Prostate gland (tissue), 2 donors: Measurements from ENCODE around the gene MIS18BP1. TPM values are rescaled to one million over a fixed set of nuclear protein-coding genes. Genes with fewer than 3 reads are reported as not detected.
A peak's percentile ranks its signal among the peaks of the same experiment; 100 is the strongest.

Experiments used
- DNase-seq: peaks from one replicate; pipeline ENCODE4 v3.0.0-alpha.2; 2019; ENCODE audit warnings: low spot score
- H3K27ac ChIP-seq, 2 donors: fragments of 200-600 bp; sonication (generic); 2 replicates each; pipeline ENCODE4 v1.5.1; 2017 to 2019
- H3K27me3 ChIP-seq: fragments of 200-600 bp; sonication (generic); replicated peaks from 2 replicates; pipeline ENCODE4 v1.5.1; 2019; ENCODE audit not compliant: insufficient read depth
- H3K36me3 ChIP-seq, 2 donors: fragments of 200-600 bp; sonication (generic); 1 replicate in 1 of 2; 2 replicates in 1 of 2; pipeline versions ENCODE4 v1.5.1 to v1.8.1; 2017 to 2019
- H3K4me1 ChIP-seq: fragments of 200-600 bp; sonication (generic); replicated peaks from 2 replicates; pipeline ENCODE4 v1.5.1; 2019
- H3K4me3 ChIP-seq, 2 donors: fragments of 200-600 bp; sonication (generic); 2 replicates each; pipeline ENCODE4 v1.5.1; 2017 to 2019
- H3K9me3 ChIP-seq: fragments of 200-600 bp; sonication (generic); 2 replicates; pipeline ENCODE4 v1.5.1; 2017
- CTCF ChIP-seq, 4 experiments: fragments of 200-600 bp in 2 of 4; fragments of 450-650 bp in 2 of 4; sonication (generic) in 2 of 4; IDR thresholded peaks; 1 replicate in 3 of 4; 2 replicates in 1 of 4; pipeline ENCODE4 v1.5.1; 2016 to 2019; ENCODE audit warnings: antibody characterized with exemption in 4 of 4, mild to moderate bottlenecking in 2 of 4, moderate library complexity in 2 of 4
- POLR2A ChIP-seq: fragments of 450-650 bp; IDR thresholded peaks from one replicate; pipeline ENCODE4 v1.6.1; 2016; ENCODE audit warnings: antibody characterized with exemption, mild to moderate bottlenecking
- POLR2AphosphoS5 ChIP-seq: sonication (generic); formaldehyde crosslinking; IDR thresholded peaks from one replicate; pipeline ENCODE4 v1.6.1; 2017; ENCODE audit warnings: antibody characterized with exemption
- WGBS: methylation state at CpG from one replicate; pipeline ENCODE4 v1.1.5; 2018; 5-methylcytosine and 5-hydroxymethylcytosine counted together
- intact Hi-C: fragments of 100-400 bp; cut with DNase I; formaldehyde crosslinking; loops from one replicate; pipeline ENCODE4 v1.14.2; 2022
- total RNA-seq, 2 donors: library from RNA; depleted of rRNA; stranded (reverse); fragments of >200 nt; gene quantifications; one replicate each; pipeline ENCODE4 v1.1.0, GENCODE V29; 2016

The MIS18BP1 gene
- total RNA-seq, 2 donors from 2014 or later: 23.3 to 46.7 TPM

GRCh38 chr14:45198551-45198950 lies 54.5 kb downstream of the MIS18BP1 start:
- intact Hi-C loops: no loop called here
- H3K4me3 ChIP-seq: no peak overlapping the region
- no peaks in the 10 kb centered on the region for H3K9me3 ChIP-seq
- WGBS: 30% methylated on average over 3 of the region's 3 CpGs
- H3K27me3 ChIP-seq: no peaks in the 10 kb centered on the region
- no peaks in the 10 kb centered on the region for H3K36me3 ChIP-seq
- TF ChIP-seq POLR2AphosphoS5 (no peak), POLR2A (no peak), CTCF (IDR thresholded peaks at IDR 0.05) (no peak)
- no peak overlapping the region for H3K27ac ChIP-seq
- H3K4me1 ChIP-seq: no peaks in the 10 kb centered on the region
- DNase-seq: peak; percentile 8

- Histone ChIP-seq H3K36me3 (no peaks in the 10 kb centered on the region), H3K4me3 (no peak overlapping the region), H3K9me3 (no peaks in the 10 kb centered on the region), H3K27me3 (no peaks in the 10 kb centered on the region), H3K4me1 (no peaks in the 10 kb centered on the region), H3K27ac (no peak overlapping the region)
- TF ChIP-seq POLR2AphosphoS5 (no peak), CTCF (IDR thresholded peaks at IDR 0.05) (no peak), POLR2A (no peak)
- no peak for DNase-seq
- intact Hi-C loops: no loop called here
- 68% methylated on average over 4 of the region's 4 CpGs for WGBS
Measured at GRCh38 chr14:45194964-45195363, 58.0 kb downstream of the MIS18BP1 start.

GRCh38 chr14:45185100-45185814 lies 67.7 kb downstream of the MIS18BP1 start:
- no peaks in the 10 kb centered on the region for H3K9me3 ChIP-seq
- no peak for DNase-seq
- H3K27me3 ChIP-seq: no peaks in the 10 kb centered on the region
- no peaks in the 10 kb centered on the region for H3K4me1 ChIP-seq
- intact Hi-C loops: no loop called here
- H3K4me3 ChIP-seq: no peak overlapping the region
- no peak overlapping the region for H3K27ac ChIP-seq
- H3K36me3 ChIP-seq: no peaks in the 10 kb centered on the region
- TF ChIP-seq CTCF (IDR thresholded peaks at IDR 0.05): no peak
- TF ChIP-seq POLR2A: no peak
- TF ChIP-seq POLR2AphosphoS5: no peak
- WGBS: 97% methylated on average over 2 of the region's 2 CpGs

GRCh38 chr14:45181806-45182205 lies 71.2 kb downstream of the MIS18BP1 start:
- 82% methylated on average over 3 of the region's 3 CpGs for WGBS
- Histone ChIP-seq H3K9me3 (no peaks in the 10 kb centered on the region), H3K27ac (no peak overlapping the region), H3K4me1 (no peaks in the 10 kb centered on the region), H3K4me3 (no peak overlapping the region), H3K27me3 (no peaks in the 10 kb centered on the region), H3K36me3 (no peaks in the 10 kb centered on the region)
- intact Hi-C loops: no loop called here
- DNase-seq: no peak
- no peak for TF ChIP-seq POLR2A
- TF ChIP-seq CTCF (IDR thresholded peaks at IDR 0.05): no peak
- TF ChIP-seq POLR2AphosphoS5: no peak

DNA sequence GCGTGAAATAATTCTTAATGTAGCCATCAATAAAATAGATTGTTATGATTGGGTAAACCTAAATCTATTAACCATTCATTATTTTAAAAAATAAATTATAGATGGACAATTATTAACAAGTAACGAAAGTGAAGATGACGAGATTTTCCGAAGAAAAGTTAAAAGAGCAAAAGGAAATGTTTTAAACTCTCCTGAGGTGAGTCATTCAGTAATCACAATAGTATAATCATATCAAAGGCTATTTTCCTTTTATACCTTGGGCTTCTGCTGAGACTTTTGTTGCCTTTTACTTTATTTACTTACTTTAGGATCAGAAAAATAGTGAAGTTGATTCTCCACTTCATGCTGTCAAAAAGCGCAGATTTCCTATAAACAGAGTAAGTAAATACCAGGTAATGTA lies 71.7 kb downstream of the MIS18BP1 start:
- 97% methylated on average over 5 of the region's 5 CpGs for WGBS
- H3K27ac ChIP-seq: no peak overlapping the region
- H3K9me3 ChIP-seq: no peaks in the 10 kb centered on the region
- no peaks in the 10 kb centered on the region for H3K4me1 ChIP-seq
- intact Hi-C loops: no loop called here
- no peaks in the 10 kb centered on the region for H3K27me3 ChIP-seq
- no peak for DNase-seq
- H3K4me3 ChIP-seq: no peak overlapping the region
- H3K36me3 ChIP-seq: no peaks in the 10 kb centered on the region
- TF ChIP-seq POLR2AphosphoS5: no peak
- TF ChIP-seq POLR2A: no peak
- TF ChIP-seq CTCF (IDR thresholded peaks at IDR 0.05): no peak
